K562 (cell line): ENCODE measurements around the gene DNAJC18. TPM values are rescaled to one million over a fixed set of nuclear protein-coding genes. Genes with fewer than 3 reads are reported as not detected.

Source experiments
- CBFA2T3 ChIP-seq: fragments of 450-650 bp; IDR thresholded peaks from 2 replicates; pipeline ENCODE4 v1.6.1; 2017
- DMBX1 ChIP-seq: fragments of 250-450 bp; sonication (Bioruptor Pico); IDR thresholded peaks from 2 replicates; pipeline ENCODE4 v1.8.0; 2022; ENCODE audit warnings: inconsistent platforms, mild to moderate bottlenecking, moderate library complexity, borderline replicate concordance
- DPF2 ChIP-seq: fragments of 450-650 bp; IDR thresholded peaks from 2 replicates; pipeline ENCODE4 v1.6.1; 2016
- FOS ChIP-seq: IDR thresholded peaks from 3 replicates; pipeline ENCODE4 v1.6.1; 2011; ENCODE audit not compliant: insufficient read length; ENCODE audit errors: extremely low read depth
- HEY1 ChIP-seq: fragments of 250-450 bp; sonication (Bioruptor Pico); IDR thresholded peaks from 2 replicates; pipeline ENCODE4 v1.5.0; 2020; ENCODE audit warnings: mild to moderate bottlenecking, moderate library complexity, borderline replicate concordance
- HOXB6 ChIP-seq: fragments of 250-450 bp; sonication (Bioruptor Pico); IDR thresholded peaks from 2 replicates; pipeline ENCODE4 v1.5.1; 2022; ENCODE audit warnings: mild to moderate bottlenecking, borderline replicate concordance
- NFE2 ChIP-seq: IDR thresholded peaks from 2 replicates; pipeline ENCODE4 v1.6.1; 2014; ENCODE audit warnings: antibody characterized with exemption, low read depth
- TRIM24 ChIP-seq, 2 experiments: fragments of 450-650 bp; IDR thresholded peaks; 2 replicates each; pipeline ENCODE4 v1.6.1; 2016
- ZC3H8 ChIP-seq: fragments of 450-650 bp; IDR thresholded peaks from 2 replicates; pipeline ENCODE4 v1.6.1; 2017
- polyA plus RNA-seq, 8 experiments: library from polyadenylated mRNA; depleted of rRNA in 4 of 8; stranded (reverse) in 5 of 8; unstranded in 3 of 8; fragments of >200 nt; fragmentation: Nextera tagmentation in 2 of 8; fragmentation: Illumina TruSeq in 1 of 8; extraction: Ambion mirVana in 2 of 8; extraction: Trizol in 1 of 8; gene quantifications; 2 replicates each; pipeline versions ENCODE4 v1.2.1 to v1.2.3, GENCODE V29; 2011 to 2014; ENCODE audit warnings: inconsistent platforms in 1 of 8, missing spikeins in 1 of 8
- total RNA-seq, 7 experiments: library from RNA; depleted of rRNA in 6 of 7; stranded (reverse); fragments of >200 nt in 6 of 7; fragmentation: Illumina TruSeq in 2 of 7; extraction: Trizol in 2 of 7; gene quantifications; 2 replicates each; pipeline versions ENCODE4 v1.2.1 to v1.2.3, GENCODE V29; 2011 to 2021; ENCODE audit warnings: low replicate concordance in 1 of 7
- TF ChIP-seq, protein P1 (sequence below), 2 experiments: fragments of 450-650 bp; formaldehyde crosslinking in 1 of 2; IDR thresholded peaks; 2 replicates each; pipeline versions ENCODE4 v1.4.0 to v1.6.1; 2014 to 2020; ENCODE audit warnings: mild to moderate bottlenecking in 2 of 2, borderline replicate concordance in 1 of 2, low read depth in 1 of 2
- TF ChIP-seq, protein P2 (sequence below): fragments of 450-650 bp; formaldehyde crosslinking; IDR thresholded peaks from 2 replicates; pipeline ENCODE4 v1.4.0; 2022; ENCODE audit warnings: mild to moderate bottlenecking, moderate library complexity
- TF ChIP-seq, protein P3 (sequence below): sonication (generic); formaldehyde crosslinking; IDR thresholded peaks from 2 replicates; pipeline ENCODE4 v1.8.0; 2023; ENCODE audit warnings: mild to moderate bottlenecking, missing genetic modification reagents

Gene DNAJC18
- total and polyA plus RNA-seq, 9 of the 15 experiments (the other 6 are each of a cell fraction or from before 2014, with no cell fraction given): 1.5 to 13.3 (median 7.5) TPM

DNA sequence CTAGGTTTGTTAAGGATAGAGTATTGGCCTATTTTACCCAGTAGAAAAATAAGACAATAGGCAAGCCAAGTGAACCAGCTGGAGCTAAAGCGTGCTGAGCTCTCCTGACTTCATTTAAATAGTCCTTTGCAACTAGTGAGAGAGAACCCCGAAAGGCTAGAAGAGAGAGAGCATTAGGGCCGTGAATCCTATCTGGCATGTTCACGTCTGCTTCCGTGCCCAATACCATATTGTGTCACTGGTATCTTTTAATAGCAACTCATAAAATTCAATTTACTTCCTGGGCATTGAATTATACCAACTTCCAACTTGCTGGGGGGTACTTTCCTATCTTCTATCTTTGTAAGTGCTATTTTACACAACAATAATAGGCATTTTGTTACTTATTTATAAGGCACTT is 13.8 kb downstream of the DNAJC18 start (continued):
- TF ChIP-seq, protein P1, sequence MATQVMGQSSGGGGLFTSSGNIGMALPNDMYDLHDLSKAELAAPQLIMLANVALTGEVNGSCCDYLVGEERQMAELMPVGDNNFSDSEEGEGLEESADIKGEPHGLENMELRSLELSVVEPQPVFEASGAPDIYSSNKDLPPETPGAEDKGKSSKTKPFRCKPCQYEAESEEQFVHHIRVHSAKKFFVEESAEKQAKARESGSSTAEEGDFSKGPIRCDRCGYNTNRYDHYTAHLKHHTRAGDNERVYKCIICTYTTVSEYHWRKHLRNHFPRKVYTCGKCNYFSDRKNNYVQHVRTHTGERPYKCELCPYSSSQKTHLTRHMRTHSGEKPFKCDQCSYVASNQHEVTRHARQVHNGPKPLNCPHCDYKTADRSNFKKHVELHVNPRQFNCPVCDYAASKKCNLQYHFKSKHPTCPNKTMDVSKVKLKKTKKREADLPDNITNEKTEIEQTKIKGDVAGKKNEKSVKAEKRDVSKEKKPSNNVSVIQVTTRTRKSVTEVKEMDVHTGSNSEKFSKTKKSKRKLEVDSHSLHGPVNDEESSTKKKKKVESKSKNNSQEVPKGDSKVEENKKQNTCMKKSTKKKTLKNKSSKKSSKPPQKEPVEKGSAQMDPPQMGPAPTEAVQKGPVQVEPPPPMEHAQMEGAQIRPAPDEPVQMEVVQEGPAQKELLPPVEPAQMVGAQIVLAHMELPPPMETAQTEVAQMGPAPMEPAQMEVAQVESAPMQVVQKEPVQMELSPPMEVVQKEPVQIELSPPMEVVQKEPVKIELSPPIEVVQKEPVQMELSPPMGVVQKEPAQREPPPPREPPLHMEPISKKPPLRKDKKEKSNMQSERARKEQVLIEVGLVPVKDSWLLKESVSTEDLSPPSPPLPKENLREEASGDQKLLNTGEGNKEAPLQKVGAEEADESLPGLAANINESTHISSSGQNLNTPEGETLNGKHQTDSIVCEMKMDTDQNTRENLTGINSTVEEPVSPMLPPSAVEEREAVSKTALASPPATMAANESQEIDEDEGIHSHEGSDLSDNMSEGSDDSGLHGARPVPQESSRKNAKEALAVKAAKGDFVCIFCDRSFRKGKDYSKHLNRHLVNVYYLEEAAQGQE (IDR thresholded peaks at IDR 0.05; ENCODE audit: borderline replicate concordance): no peak
- TF ChIP-seq, protein P1 (CRISPR knock-in tag; IDR thresholded peaks at IDR 0.05; ENCODE audit: low read depth): no peak
- TF ChIP-seq, protein P2, sequence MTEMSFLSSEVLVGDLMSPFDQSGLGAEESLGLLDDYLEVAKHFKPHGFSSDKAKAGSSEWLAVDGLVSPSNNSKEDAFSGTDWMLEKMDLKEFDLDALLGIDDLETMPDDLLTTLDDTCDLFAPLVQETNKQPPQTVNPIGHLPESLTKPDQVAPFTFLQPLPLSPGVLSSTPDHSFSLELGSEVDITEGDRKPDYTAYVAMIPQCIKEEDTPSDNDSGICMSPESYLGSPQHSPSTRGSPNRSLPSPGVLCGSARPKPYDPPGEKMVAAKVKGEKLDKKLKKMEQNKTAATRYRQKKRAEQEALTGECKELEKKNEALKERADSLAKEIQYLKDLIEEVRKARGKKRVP (CRISPR knock-in tag): no peak
- TF ChIP-seq CBFA2T3 (no peak), DMBX1 (CRISPR knock-in tag) (no peak), HOXB6 (CRISPR knock-in tag) (no peak), HEY1 (CRISPR knock-in tag) (no peak), ZC3H8 (no peak), DPF2 (no peak), TRIM24 (IDR thresholded peaks at IDR 0.05) (no peak), NFE2 (no peak), FOS (no peak)
- TF ChIP-seq, protein P3, sequence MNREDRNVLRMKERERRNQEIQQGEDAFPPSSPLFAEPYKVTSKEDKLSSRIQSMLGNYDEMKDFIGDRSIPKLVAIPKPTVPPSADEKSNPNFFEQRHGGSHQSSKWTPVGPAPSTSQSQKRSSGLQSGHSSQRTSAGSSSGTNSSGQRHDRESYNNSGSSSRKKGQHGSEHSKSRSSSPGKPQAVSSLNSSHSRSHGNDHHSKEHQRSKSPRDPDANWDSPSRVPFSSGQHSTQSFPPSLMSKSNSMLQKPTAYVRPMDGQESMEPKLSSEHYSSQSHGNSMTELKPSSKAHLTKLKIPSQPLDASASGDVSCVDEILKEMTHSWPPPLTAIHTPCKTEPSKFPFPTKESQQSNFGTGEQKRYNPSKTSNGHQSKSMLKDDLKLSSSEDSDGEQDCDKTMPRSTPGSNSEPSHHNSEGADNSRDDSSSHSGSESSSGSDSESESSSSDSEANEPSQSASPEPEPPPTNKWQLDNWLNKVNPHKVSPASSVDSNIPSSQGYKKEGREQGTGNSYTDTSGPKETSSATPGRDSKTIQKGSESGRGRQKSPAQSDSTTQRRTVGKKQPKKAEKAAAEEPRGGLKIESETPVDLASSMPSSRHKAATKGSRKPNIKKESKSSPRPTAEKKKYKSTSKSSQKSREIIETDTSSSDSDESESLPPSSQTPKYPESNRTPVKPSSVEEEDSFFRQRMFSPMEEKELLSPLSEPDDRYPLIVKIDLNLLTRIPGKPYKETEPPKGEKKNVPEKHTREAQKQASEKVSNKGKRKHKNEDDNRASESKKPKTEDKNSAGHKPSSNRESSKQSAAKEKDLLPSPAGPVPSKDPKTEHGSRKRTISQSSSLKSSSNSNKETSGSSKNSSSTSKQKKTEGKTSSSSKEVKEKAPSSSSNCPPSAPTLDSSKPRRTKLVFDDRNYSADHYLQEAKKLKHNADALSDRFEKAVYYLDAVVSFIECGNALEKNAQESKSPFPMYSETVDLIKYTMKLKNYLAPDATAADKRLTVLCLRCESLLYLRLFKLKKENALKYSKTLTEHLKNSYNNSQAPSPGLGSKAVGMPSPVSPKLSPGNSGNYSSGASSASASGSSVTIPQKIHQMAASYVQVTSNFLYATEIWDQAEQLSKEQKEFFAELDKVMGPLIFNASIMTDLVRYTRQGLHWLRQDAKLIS (CRISPR knock-in tag): no peak
